HG03558 (cell line): ENCODE results near the gene SCAP.
"Not testable (repeated sequence)": the region's sequence is repeated elsewhere in the genome, so short reads cannot be mapped to it uniquely, and the experiment has no call there.

Experiments
- ATAC-seq: cut with Tn5 transposase; IDR thresholded peaks from one replicate; pipeline ENCODE4 v1.9.1; 2021; ENCODE audit warnings: moderate number of reproducible peaks; ENCODE audit not compliant: unreplicated experiment; ENCODE audit errors: extremely low read depth

Gene SCAP

DNA sequence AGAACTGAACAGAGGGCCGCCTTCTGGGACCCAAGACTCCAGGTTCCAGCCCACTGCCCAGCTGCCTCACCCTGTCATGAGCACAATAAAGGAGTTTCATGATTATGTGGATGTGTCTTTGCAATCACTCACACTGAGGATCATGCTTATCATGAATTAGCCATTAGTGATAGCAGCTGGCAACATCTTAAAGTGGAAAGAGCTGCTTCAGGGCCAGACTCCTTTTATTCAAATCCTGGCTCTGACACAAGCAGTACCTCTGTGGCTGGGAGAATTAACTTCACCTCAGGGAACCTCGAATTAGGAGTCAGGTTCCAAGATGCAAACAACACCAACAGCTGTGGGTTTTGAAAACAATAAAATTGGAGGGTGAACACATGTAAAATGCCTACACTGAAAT is 6.6 kb upstream of the SCAP start:
- no peak for ATAC-seq

DNA sequence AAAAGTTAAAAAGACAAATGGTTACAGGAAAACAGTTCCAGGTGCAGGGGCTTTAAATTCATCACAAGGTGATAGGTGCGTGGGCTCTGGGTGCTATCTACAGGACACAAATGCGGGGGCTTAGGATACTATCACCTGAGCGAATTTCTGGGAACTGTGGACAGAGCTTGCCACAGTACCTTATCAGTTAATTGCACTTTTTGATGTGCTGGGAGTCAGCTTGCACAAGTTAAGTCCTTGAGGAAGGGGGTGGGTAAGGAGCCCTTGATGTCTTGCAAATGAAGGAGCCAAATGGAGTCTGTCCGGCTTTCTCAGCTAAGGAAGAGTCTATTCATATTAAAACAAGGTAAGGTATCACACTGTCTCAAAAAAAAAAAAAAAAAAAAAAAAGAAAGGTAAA is 6.0 kb upstream of the SCAP start:
- not testable (repeated sequence) for ATAC-seq

DNA sequence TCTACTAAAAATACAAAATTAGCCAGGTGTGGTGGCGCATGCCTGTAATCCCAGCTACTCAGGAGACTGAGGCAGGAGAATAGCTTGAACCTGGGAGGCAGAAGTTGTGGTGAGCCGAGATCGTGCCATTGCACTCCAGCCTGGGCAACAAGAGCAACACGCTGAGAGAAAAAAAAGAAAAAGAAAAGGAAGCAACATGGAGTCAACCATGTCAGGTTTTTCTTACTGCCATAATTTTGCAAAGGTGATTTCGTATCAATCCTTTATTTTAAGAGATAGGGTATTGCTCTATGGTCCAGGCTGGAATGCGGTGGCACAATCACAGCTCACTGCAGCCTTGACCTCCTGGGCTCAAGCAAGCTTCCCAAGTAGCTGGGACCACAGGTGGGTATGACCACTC is 4.5 kb upstream of the SCAP start:
- not testable (repeated sequence) for ATAC-seq

DNA sequence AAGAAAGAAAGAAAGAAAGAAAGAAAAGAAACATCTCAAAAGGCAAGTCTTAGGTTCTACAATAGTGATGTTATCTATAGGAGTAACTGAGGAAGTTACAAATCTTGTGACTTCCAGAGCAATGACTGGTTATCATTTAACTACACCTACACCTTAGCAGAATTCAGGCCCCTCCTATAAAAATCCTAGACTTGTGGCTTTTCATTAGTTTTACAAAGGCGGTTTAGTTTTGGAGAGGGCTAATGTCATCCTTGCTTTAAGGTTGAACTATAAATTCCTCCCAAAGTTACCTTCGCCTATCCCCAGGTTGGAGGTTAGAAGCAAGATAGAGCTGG is 4.1 kb upstream of the SCAP start:
- no peak for ATAC-seq

DNA sequence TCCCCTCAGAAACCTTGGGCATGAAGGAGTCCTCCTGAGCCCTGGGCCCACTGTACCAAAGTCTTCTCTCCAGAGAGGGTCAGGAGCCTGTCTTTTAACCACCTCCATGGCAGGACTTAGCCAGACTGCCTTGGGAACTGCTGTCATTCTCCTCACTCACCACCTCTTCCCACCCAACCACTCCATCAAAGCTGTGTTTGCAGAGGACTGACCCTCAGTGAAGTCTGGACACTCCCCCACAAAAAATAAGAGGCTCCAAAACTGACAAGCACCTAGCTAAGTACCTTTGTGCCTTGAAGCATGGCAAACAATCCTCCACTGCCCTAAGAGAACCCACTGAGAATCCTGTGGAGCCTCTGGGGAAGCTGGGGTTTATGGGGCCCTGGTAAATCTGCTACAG is 2.3 kb upstream of the SCAP start:
- ATAC-seq: no peak

DNA sequence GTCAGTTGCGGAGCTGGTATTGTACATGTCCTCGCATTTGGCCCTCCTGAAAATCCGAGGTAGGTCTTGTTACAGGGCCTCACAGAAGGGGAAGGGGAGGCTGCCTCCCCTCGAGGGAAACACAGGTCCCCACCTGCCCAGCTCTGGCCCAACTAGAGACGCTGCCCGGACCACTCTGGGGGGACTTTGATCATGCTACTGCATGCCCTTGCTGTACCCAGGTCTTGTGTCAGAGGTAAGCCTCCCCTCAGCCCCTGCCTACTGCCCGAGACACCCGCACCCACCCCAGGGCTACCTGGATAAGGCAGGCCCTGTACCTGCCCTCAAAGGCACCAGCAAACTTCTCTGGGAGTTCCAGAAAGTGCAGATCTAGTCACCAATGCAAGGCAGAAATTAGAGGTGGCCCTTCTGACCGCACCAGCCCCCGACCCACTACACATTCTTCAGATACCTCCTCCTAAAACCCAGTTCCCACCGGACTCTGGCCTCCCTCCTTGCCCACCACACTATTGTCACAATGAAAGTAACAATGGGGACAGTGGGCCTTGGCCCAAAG is 981 bp upstream of the SCAP start:
- no peak for ATAC-seq

DNA sequence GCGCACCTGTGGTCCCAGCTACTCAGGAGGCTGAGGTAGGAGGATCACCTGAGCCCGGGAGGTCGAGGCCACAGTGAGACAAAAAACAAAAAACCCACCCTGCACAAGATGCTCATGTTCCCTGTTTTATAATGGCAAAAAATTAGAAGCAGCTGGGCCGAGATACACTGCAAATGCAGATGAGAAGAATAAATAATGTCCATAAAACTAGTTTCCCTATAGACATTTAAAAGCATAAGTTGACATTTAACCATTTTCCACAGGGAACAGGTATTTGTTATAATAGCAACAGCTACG is 537 bp upstream of the SCAP start:
- no peak for ATAC-seq

DNA sequence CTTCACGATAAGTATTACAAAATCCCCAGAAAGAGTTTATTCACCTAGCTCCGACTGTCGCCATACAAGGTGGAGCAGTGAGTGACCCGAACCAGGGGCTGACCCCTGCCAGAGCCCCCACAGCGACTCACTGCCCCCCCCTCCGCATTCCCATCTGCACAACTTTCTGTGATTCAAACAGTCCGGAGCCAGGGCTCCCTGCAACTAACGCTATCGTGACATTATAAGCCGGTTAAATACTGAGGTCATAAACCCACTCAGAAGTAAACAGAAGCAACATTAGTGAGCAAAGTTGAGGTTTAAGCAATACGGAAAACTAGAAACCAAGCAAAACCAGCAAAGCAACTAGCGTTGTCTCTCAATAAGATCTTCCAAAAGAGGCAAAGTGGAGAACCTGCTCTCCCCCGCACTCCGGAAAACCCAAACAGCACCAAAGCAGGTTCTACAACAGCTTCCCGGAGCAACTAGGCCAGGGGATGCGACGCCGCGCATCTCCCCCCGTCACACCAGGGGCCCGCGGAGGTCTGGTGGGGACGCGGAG is 642 bp downstream of the SCAP start:
- peak; percentile 8 for ATAC-seq

DNA sequence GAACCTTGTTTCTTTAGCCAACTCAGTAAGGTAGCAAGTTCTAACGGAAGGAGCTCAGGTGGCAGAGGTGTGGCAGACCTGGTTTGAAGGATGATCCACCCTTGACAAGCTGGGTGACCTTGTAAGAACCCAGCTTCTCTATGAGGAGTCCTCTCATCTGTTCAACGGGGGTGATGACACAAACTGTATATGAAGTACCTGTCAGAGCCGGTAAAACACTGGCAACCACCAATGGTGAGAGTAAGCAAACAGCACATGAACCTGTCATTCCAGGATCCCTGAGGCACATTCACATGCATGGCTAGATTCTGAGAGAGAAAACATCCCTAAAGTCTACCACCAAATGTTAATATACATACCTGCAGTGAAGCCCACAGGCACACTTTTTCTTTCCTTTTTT is 2.4 kb downstream of the SCAP start:
- ATAC-seq: no peak

DNA sequence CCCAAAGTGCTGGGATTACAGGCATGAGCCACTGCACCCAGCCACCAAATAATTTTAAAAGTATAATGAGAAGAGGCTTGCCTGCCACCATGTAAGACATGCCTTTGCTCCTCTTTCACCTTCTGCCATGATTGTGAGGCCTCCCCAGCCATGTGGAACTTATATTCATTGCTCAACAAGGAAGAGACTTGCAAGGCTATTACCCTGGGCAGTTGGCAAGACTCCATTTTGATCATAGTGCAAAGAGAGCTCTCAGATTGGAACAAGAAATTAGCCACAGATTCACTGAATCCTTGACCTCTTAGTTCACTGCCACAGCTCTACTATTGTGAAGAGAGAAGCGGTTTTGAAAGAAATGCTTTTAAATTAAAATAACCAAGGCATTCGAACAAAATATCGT is 6.1 kb downstream of the SCAP start:
- ATAC-seq: no peak

DNA sequence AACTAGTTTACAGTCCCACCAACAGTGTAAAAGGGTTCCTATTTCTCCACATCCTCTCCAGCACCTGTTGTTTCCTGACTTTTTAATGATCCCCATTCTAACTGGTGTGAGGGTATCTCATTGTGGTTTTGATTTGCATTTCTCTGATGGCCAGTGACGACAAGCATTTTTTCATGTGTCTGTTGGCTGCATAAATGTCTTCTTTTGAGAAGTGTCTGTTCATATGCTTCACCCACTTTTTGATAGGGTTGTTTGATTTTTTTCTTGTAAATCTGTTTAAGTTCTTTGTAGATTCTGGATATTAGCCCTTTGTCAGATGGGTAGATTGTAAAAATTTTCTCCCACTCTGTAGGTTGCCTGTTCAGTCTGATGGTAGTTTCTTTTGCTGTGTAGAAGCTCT is 7.4 kb downstream of the SCAP start:
- ATAC-seq: not testable (repeated sequence)

DNA sequence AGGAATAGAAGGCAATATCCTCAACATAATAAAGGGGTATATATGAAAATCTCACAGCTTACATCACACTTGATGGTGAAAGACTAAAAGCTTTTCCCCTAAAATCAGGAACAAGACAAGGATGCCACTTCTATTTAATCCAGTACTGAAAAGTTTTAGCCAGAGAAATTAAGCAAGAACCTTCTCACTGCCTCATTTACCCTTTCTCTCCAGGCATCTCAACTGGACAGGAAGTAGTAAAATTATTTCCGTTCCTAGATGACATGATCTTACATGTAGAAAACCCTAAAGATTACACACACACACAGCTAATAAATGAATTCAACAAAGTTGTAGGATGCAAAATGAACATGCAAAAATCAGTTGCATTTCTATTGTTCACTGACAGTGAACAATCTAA is 11.2 kb downstream of the SCAP start:
- ATAC-seq: no peak

DNA sequence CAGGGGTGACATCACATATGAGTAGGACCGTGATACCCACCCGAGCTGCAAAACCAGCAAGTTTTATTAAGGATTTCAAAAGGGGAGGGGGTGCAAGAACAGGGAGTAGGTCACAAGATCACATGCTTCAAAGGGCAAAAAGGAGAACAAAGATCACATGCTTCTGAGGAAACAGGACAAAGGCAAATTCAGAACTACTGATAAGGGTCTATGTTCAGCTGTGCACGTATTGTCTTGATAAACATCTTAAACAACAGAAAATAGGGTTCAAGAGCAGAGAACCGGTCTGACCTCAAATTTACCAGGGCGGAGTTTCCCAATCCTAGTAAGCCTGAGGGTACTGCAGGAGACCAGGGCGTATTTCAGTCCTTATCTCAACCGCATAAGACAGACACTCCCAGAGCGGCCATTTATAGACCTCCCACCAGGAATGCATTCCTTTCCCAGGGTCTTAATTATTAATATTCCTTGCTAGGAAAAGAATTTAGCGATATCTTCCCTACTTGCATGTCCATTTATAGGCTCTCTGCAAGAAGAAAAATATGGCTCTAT is 16.1 kb downstream of the SCAP start:
- not testable (repeated sequence) for ATAC-seq

DNA sequence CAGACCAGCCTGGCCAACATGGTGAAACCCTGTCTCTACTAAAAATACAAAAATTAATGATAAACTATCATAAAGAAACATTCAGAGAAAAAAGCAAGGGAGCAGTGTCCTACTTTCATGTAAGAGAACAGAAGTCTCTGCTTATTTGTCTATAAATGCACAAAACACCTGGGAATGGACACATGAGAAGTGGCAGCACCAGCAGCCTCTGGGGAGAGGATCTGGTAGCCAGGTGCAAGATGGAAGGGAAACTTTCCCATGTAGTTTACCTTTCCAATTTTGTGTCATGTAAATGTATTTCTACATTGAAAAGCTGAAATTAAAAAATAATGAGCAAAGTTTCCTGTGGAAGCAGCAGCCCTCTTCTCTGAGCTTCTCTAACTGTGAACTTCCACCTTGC is 18.8 kb downstream of the SCAP start:
- no peak for ATAC-seq

DNA sequence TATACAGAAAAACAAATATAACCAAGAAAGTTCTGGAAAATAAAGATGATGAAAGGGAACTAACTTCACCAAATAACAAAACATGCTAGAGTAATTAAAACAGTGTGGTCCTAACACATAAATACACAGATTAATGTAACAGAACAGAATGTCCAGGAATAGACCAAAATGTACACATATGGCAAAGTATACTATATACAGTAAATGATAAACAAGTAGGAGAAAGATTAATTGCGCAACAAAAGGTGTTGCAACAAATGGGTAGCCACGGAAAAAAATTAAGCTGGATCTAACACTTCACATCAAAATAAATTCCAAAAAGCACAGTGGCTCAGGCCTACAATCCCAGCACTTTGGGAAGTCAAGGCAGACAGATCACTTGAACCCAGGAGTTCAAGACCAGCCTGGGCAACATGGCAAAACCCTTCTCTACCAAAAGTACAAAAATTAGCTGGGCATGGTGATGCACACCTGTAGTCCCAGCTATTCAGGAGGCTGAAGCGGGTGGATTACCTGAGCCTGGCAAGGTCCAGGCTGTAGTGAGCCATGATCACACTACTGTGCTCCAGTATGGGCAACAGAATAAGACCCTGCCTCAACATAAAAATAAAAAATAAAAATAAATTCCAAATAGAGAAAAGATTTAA is 19.8 kb downstream of the SCAP start:
- ATAC-seq: no peak

DNA sequence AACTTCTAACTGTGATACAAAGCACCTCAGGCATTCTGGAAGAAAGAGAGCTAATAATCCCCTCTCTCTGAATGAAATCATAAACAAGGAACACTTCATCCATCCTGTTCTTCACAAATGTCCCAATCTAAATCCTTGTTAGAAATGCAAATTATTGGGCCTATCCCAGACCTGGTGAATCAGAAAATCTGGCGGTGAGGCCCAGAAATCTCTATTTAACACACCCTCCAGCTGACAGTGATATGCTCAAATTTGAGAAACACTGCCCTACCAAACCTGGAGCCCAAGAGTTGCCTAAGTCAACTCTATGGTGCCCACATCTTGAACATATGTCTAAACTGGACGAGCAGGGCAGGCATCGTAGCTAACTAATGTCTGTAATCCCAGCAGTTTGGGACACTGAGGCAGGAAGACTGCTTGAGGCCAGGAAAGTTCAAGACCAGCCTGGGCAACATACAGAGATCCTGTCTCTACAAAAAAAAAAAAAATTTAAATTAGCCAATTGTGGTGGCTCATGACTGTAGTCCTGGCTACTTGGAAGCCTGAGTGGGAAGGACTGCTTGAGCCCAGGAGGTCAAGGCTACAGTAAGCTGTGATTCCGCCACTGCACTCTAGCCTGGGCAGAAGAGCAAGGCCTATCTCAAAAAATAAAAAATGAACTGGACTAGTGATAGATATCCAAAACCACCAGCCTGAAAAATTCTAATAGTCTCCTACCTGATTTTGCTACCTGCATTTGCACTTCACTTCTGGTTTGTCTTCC is 23.1 kb downstream of the SCAP start:
- no peak for ATAC-seq

DNA sequence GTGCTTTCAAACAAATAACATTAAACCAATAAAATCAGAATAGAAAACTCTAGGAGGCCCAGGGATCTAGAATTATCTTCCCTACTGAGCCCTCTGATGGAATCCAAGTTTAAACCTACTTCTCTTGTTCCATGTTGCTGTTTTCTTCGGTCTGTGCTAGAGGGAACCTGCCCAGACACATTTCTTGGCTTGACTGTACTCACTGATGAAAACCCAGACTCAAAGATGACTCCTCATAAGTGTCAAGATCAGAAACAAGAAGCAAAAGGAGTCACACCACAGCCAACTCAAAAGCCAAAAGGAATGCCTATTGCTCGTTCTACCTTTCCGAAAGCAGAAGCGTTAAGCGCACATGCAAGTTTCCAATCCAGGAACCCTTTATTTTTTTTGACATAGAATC is 31.6 kb downstream of the SCAP start:
- no peak for ATAC-seq

DNA sequence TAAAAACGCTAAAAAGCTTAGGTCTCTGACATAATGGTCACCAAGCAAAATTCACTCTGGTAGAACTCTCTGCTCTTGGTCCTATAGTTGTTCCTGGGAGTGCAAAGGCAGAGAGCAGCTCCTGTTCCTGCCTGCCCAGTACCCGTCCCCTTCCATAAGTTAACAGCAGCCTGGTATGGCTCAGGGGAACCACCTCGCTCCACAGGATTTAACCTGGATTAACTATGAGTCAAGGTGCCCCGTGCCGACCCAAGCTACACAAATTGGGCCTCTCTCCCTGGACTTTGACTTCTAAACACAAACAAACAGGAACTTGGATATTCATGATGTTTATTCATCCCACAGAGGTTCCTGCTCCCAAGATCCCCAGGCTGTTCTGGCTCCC is 32.1 kb downstream of the SCAP start:
- no peak for ATAC-seq

DNA sequence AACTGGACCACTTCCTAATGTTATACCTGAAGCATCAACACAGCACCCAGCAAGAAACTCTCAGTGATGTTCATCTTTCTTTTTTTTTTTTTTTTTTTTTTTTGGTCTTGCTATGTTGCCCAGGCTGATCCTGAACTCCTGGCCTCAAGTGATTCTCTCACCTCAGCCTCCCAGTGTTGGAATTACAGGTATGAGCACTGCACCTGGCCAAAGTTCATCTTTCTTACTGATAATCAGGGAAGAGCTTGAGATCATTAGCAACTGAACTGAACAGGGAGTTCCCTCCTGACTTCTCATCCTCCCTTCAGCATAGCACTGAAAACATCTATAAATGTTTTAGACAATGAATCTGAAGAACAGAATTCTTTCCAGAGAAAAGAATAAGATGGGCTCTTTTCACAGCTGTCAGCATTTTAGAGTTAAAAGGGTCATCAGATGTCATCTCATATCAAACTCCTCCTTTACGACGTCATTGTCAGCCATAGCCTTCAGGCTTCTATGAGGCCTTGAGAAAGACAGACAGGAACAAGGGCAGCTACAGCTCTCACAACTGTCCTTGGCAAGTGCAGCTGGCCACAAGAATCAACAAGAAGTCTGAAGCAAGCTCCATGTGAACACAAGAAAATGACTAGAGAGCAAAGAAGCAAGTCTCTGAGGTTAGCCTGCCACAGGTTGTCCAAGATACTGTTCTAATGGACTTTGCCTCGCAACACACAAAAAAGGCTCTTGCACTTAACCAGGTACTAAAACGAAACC is 33.8 kb downstream of the SCAP start:
- ATAC-seq: no peak

DNA sequence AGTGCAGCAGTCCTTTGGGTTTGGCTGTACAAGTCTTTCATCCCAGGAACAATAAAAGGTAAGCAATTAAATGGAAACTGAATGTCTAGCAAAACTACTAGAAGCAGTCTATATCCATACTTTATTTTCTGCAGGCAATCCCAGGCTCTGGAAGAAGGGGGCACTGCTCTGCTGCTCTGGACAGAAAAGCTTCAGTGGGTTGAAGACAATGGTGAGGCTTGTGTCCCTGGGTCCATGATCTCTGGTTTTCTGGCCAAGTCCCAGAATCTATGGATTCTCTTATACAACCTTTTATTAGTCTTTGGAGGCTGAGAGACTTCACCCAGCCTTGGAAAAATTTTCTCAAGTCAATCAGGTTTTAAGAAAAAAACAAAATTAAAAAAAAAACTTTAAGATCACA is 35.6 kb downstream of the SCAP start:
- ATAC-seq: no peak

DNA sequence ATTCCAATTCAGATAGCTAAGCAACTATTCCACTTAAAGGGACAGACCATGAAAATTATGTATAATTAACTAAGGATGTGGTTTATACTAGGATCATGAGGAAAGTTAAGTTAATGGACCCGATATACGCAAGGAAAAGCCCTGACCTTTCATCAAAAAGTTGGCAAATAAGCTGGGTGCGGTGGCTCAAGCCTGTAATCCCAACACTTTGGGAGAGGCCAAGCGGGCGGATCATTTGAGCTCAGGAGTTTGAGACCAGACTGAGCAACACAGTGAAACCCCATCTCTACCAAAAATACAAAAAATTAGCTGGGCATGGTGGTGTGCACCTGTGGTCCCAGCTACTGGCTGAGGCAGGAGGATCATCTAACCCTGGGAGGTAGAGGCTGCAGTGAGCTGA is 39.6 kb downstream of the SCAP start:
- ATAC-seq: no peak
